Fibroblast of lung (primary cell): ENCODE measurements around the gene TMTC2. TPM values are rescaled to one million over a fixed set of nuclear protein-coding genes. Genes with fewer than 3 reads are reported as not detected.

Experiments
- DNase-seq, 2 donors: peaks; one replicate each; pipeline versions ENCODE4 v3.0.0 to v3.0.0-alpha.2; 2010; ENCODE audit warnings: low read depth in 2 of 2
- H2AFZ ChIP-seq: 2 replicates; pipeline ENCODE4 v1.5.1; 2012; ENCODE audit warnings: low read length, control low read depth, inconsistent platforms
- H3K27ac ChIP-seq: 2 replicates; pipeline ENCODE4 v1.5.1; 2011; ENCODE audit warnings: low read length, control low read depth; ENCODE audit not compliant: insufficient read depth
- H3K27me3 ChIP-seq: 2 replicates; pipeline ENCODE4 v1.5.1; 2011; ENCODE audit warnings: mild to moderate bottlenecking, low read length; ENCODE audit not compliant: control insufficient read depth, insufficient read depth
- H3K36me3 ChIP-seq: 2 replicates; pipeline ENCODE4 v1.5.1; 2011; ENCODE audit warnings: low read length; ENCODE audit not compliant: control insufficient read depth, insufficient read depth
- H3K4me1 ChIP-seq: 2 replicates; pipeline ENCODE4 v1.5.1; 2011; ENCODE audit warnings: low read length; ENCODE audit not compliant: control insufficient read depth, insufficient read depth; ENCODE audit errors: extremely low read depth
- H3K4me2 ChIP-seq: 2 replicates; pipeline ENCODE4 v1.5.1; 2011; ENCODE audit warnings: low read length, control low read depth; ENCODE audit not compliant: insufficient read depth; ENCODE audit errors: extremely low read depth
- H3K4me3 ChIP-seq, 4 experiments: fragments of 200-600 bp in 1 of 4; sonication (generic) in 1 of 4; replicated peaks in 1 of 4; 2 replicates each; pipeline ENCODE4 v1.5.1; 2011 to 2016; ENCODE audit warnings: low read length in 4 of 4, low read depth in 3 of 4, mild to moderate bottlenecking in 3 of 4, control low read depth in 2 of 4, inconsistent platforms in 1 of 4, mixed read lengths in 1 of 4; ENCODE audit not compliant: insufficient read depth in 1 of 4; ENCODE audit errors: control extremely low read depth in 1 of 4
- H3K79me2 ChIP-seq: 2 replicates; pipeline ENCODE4 v1.5.1; 2012; ENCODE audit warnings: mild to moderate bottlenecking, low read length, inconsistent platforms; ENCODE audit not compliant: control insufficient read depth, insufficient read depth
- H3K9ac ChIP-seq: 2 replicates; pipeline ENCODE4 v1.5.1; 2011; ENCODE audit warnings: mild to moderate bottlenecking, low read length, control low read depth; ENCODE audit not compliant: insufficient read depth
- H3K9me3 ChIP-seq: 2 replicates; pipeline ENCODE4 v1.5.1; 2012; ENCODE audit warnings: low read depth, low read length; ENCODE audit not compliant: control insufficient read depth, insufficient read depth
- H4K20me1 ChIP-seq: 2 replicates; pipeline ENCODE4 v1.5.1; 2011; ENCODE audit warnings: low read length; ENCODE audit not compliant: control insufficient read depth, insufficient read depth; ENCODE audit errors: extremely low read depth
- EZH2 ChIP-seq: IDR thresholded peaks from 2 replicates; pipeline ENCODE4 v1.5.1; 2012; ENCODE audit warnings: low read length, control low read depth, mild to moderate bottlenecking; ENCODE audit errors: missing control alignments
- polyA plus RNA-seq, 2 donors: library from polyadenylated mRNA; depleted of rRNA in 1 of 2; stranded (reverse) in 1 of 2; unstranded in 1 of 2; fragments of >200 nt; gene quantifications; 2 replicates each; pipeline ENCODE4 v1.2.1, GENCODE V29; 2011 to 2012; ENCODE audit warnings: missing spikeins in 1 of 2
- total RNA-seq: library from RNA; depleted of rRNA; stranded (reverse); fragments of >200 nt; gene quantifications from 2 replicates; pipeline ENCODE4 v1.2.1, GENCODE V29; 2014
- TF ChIP-seq, protein P1 (sequence below), 2 donors: IDR thresholded peaks in 1 of 2; conservative IDR thresholded peaks in 1 of 2; 1 replicate in 1 of 2; 2 replicates in 1 of 2; pipeline ENCODE4 v1.5.1; 2011 to 2012; ENCODE audit warnings: low read length in 2 of 2, control low read depth in 1 of 2, inconsistent platforms in 1 of 2, low read depth in 1 of 2, mild to moderate bottlenecking in 1 of 2

The TMTC2 gene
- total and polyA plus RNA-seq, 2 donors (not counting 1 experiment from before 2014, with no cell fraction given) = 3.5 to 9.7 TPM

GRCh38 chr12:82666830-82667229, 19.9 kb upstream of the TMTC2 start:
- no peaks in the 10 kb centered on the region for H3K9me3 ChIP-seq
- no peak overlapping the region for H2AFZ ChIP-seq
- no peaks in the 10 kb centered on the region for H3K4me1 ChIP-seq
- TF ChIP-seq, protein P1, sequence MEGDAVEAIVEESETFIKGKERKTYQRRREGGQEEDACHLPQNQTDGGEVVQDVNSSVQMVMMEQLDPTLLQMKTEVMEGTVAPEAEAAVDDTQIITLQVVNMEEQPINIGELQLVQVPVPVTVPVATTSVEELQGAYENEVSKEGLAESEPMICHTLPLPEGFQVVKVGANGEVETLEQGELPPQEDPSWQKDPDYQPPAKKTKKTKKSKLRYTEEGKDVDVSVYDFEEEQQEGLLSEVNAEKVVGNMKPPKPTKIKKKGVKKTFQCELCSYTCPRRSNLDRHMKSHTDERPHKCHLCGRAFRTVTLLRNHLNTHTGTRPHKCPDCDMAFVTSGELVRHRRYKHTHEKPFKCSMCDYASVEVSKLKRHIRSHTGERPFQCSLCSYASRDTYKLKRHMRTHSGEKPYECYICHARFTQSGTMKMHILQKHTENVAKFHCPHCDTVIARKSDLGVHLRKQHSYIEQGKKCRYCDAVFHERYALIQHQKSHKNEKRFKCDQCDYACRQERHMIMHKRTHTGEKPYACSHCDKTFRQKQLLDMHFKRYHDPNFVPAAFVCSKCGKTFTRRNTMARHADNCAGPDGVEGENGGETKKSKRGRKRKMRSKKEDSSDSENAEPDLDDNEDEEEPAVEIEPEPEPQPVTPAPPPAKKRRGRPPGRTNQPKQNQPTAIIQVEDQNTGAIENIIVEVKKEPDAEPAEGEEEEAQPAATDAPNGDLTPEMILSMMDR (conservative IDR thresholded peaks at IDR 0.05 in 1 of 2, IDR thresholded peaks at IDR 0.05 in 1 of 2; ENCODE audit: low read depth in 1 of 2, low read length in 2 of 2) = no peak
- TF ChIP-seq EZH2 = no peak
- H3K4me2 ChIP-seq = no peak overlapping the region
- no peak overlapping the region for H3K9ac ChIP-seq
- H3K79me2 ChIP-seq = no peaks in the 10 kb centered on the region
- no peaks in the 10 kb centered on the region for H3K27me3 ChIP-seq
- H3K36me3 ChIP-seq = no peaks in the 10 kb centered on the region
- no peak overlapping the region for H3K4me3 ChIP-seq
- DNase-seq = no peak
- H4K20me1 ChIP-seq = no peaks in the 10 kb centered on the region
- H3K27ac ChIP-seq = no peak overlapping the region

GRCh38 chr12:82671673-82672195, 15.0 kb upstream of the TMTC2 start:
- H3K79me2 ChIP-seq = no peaks in the 10 kb centered on the region
- H3K27me3 ChIP-seq = no peaks in the 10 kb centered on the region
- no peaks in the 10 kb centered on the region for H4K20me1 ChIP-seq
- DNase-seq = no peak
- no peaks in the 10 kb centered on the region for H3K9me3 ChIP-seq
- no peaks in the 10 kb centered on the region for H3K36me3 ChIP-seq
- no peak overlapping the region for H3K4me3 ChIP-seq
- no peak overlapping the region for H2AFZ ChIP-seq
- no peak overlapping the region for H3K27ac ChIP-seq
- H3K4me1 ChIP-seq = no peaks in the 10 kb centered on the region
- TF ChIP-seq, protein P1 (conservative IDR thresholded peaks at IDR 0.05 in 1 of 2, IDR thresholded peaks at IDR 0.05 in 1 of 2; ENCODE audit: low read depth in 1 of 2, low read length in 2 of 2) = no peak
- TF ChIP-seq EZH2 = no peak
- H3K4me2 ChIP-seq = no peak overlapping the region
- no peak overlapping the region for H3K9ac ChIP-seq

DNA sequence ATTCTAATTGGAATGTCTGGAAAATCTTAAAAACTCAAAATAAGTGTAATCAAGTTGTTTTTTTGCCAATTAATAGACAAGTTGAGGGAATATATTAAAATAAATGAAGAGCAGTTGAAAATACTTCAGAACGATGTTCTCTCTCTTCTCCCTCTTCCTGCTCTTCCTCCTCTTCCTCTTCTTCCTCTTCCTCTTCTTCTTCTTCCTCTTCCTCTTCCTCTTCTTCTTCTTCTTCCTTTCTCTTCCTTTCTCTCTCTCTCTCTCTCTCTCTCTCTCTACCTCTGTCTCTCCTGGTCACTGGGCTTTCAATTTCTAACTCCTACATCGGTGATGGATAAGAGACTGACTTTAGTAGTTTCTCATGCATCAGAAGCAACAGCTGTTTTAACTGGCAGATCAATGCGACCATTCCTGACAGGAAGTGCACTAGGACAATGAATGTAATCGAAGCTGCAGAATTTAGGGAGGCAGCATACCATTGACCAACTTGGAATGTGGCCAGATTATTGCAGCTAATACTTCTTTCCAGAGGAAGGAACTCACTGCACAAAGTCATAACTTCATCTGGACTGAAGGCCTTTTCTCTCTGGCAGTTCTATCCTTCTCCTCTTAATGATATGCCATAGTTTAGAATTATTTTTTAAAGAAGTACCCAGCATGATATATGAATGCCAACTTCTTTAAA, 13.8 kb upstream of the TMTC2 start:
- TF ChIP-seq, protein P1 (conservative IDR thresholded peaks at IDR 0.05 in 1 of 2, IDR thresholded peaks at IDR 0.05 in 1 of 2; ENCODE audit: low read depth in 1 of 2, low read length in 2 of 2) = no peak
- no peak for TF ChIP-seq EZH2
- H3K27me3 ChIP-seq = no peaks in the 10 kb centered on the region
- H3K36me3 ChIP-seq = no peaks in the 10 kb centered on the region
- no peaks in the 10 kb centered on the region for H3K9me3 ChIP-seq
- H2AFZ ChIP-seq = no peak overlapping the region
- no peak overlapping the region for H3K27ac ChIP-seq
- DNase-seq = peak in 1 of 2 donors; percentile 19
- H3K79me2 ChIP-seq = no peaks in the 10 kb centered on the region
- no peak overlapping the region for H3K4me2 ChIP-seq
- no peaks in the 10 kb centered on the region for H4K20me1 ChIP-seq
- no peaks in the 10 kb centered on the region for H3K4me1 ChIP-seq
- no peak overlapping the region for H3K9ac ChIP-seq
- H3K4me3 ChIP-seq = no peak overlapping the region
